ENCODE results near the gene CYB561D1. TPM values are rescaled to one million over a fixed set of nuclear protein-coding genes. Genes with fewer than 3 reads are reported as not detected.

Gene CYB561D1
- polyA plus RNA-seq, 1 donor (not counting 4 experiments of a cell fraction or from before 2014, with no cell fraction given) = 4.9 TPM

- Histone ChIP-seq H3K27ac (ENCODE audit: control insufficient read depth, insufficient read depth, low read length) (no peak overlapping the region), H3K27me3 (ENCODE audit: control insufficient read depth, extremely low read depth, insufficient read depth, low read length) (no peaks in the 10 kb centered on the region), H3K4me1 (ENCODE audit: control insufficient read depth, extremely low read depth, insufficient read depth, low read length) (peaks cover 9% of the 10 kb centered on the region), H3K4me3 (ENCODE audit: control insufficient read depth in 2 of 3, extremely low read depth in 1 of 3, insufficient read depth in 2 of 3, low read depth in 1 of 3, low read length in 3 of 3) (no peak overlapping the region), H3K9me3 (ENCODE audit: control insufficient read depth, low read depth, low read length) (no peaks in the 10 kb centered on the region), H3K36me3 (ENCODE audit: control insufficient read depth in 2 of 2, extremely low read depth in 1 of 2, insufficient read depth in 2 of 2, low read length in 2 of 2) (no peaks in the 10 kb centered on the region), H3K79me2 (ENCODE audit: control insufficient read depth, insufficient read depth, low read length) (peaks cover 9% of the 10 kb centered on the region), H4K20me1 (ENCODE audit: control insufficient read depth, extremely low read depth, insufficient read depth, low read length) (no peaks in the 10 kb centered on the region), H3K9me1 (ENCODE audit: control insufficient read depth, extremely low read depth, insufficient read depth, low read length) (no peaks in the 10 kb centered on the region), H2AFZ (ENCODE audit: control insufficient read depth, low read length) (no peak overlapping the region), H3K9ac (ENCODE audit: control insufficient read depth, extremely low read depth, insufficient read depth, low read length) (no peak overlapping the region), H3K4me2 (ENCODE audit: control insufficient read depth, extremely low read depth, insufficient read depth, low read depth, low read length) (no peak overlapping the region)
- dilution Hi-C loops (cut with MboI; ENCODE audit: extremely low pct_ligation_motif_present, low sequenced_read_pairs) = no loop called here
- DNase-seq (ENCODE audit: low read depth, low spot score) = no peak
- FAIRE-seq = no peak
- TF ChIP-seq, protein P1, sequence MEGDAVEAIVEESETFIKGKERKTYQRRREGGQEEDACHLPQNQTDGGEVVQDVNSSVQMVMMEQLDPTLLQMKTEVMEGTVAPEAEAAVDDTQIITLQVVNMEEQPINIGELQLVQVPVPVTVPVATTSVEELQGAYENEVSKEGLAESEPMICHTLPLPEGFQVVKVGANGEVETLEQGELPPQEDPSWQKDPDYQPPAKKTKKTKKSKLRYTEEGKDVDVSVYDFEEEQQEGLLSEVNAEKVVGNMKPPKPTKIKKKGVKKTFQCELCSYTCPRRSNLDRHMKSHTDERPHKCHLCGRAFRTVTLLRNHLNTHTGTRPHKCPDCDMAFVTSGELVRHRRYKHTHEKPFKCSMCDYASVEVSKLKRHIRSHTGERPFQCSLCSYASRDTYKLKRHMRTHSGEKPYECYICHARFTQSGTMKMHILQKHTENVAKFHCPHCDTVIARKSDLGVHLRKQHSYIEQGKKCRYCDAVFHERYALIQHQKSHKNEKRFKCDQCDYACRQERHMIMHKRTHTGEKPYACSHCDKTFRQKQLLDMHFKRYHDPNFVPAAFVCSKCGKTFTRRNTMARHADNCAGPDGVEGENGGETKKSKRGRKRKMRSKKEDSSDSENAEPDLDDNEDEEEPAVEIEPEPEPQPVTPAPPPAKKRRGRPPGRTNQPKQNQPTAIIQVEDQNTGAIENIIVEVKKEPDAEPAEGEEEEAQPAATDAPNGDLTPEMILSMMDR (optimal IDR thresholded peaks at IDR 0.05 in 1 of 3, IDR thresholded peaks at IDR 0.05 in 1 of 3, conservative IDR thresholded peaks at IDR 0.05 in 1 of 3; ENCODE audit: extremely low read depth in 1 of 3, insufficient read depth in 2 of 3, low read length in 3 of 3) = no peak
- TF ChIP-seq EZH2 (IDR thresholded peaks at IDR 0.05; ENCODE audit: low read length) = no peak
These were observed 48.8 kb downstream of the CYB561D1 start for GRCh38 chr1:109542657-109543056.

DNA sequence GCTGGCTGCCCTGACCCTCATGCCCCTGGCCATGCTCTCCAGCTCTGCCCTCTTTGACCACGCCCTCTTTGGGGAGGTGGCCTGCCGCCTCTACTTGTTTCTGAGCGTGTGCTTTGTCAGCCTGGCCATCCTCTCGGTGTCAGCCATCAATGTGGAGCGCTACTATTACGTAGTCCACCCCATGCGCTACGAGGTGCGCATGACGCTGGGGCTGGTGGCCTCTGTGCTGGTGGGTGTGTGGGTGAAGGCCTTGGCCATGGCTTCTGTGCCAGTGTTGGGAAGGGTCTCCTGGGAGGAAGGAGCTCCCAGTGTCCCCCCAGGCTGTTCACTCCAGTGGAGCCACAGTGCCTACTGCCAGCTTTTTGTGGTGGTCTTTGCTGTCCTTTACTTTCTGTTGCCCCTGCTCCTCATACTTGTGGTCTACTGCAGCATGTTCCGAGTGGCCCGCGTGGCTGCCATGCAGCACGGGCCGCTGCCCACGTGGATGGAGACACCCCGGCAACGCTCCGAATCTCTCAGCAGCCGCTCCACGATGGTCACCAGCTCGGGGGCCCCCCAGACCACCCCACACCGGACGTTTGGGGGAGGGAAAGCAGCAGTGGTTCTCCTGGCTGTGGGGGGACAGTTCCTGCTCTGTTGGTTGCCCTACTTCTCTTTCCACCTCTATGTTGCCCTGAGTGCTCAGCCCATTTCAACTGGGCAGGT lies 49.5 kb downstream of the CYB561D1 start:
- no peak for FAIRE-seq
- peaks cover 9% of the 10 kb centered on the region for H3K4me1 ChIP-seq (ENCODE audit: control insufficient read depth, extremely low read depth, insufficient read depth, low read length)
- dilution Hi-C loops (cut with MboI; ENCODE audit: extremely low pct_ligation_motif_present, low sequenced_read_pairs) = no loop called here

More for the DNA sequence above, 49.5 kb downstream of the CYB561D1 start:
- Histone ChIP-seq H3K27me3 (ENCODE audit: control insufficient read depth, extremely low read depth, insufficient read depth, low read length) (no peaks in the 10 kb centered on the region), H3K27ac (ENCODE audit: control insufficient read depth, insufficient read depth, low read length) (no peak overlapping the region), H3K4me2 (ENCODE audit: control insufficient read depth, extremely low read depth, insufficient read depth, low read depth, low read length) (no peak overlapping the region), H3K79me2 (ENCODE audit: control insufficient read depth, insufficient read depth, low read length) (peaks cover 16% of the 10 kb centered on the region), H4K20me1 (ENCODE audit: control insufficient read depth, extremely low read depth, insufficient read depth, low read length) (no peaks in the 10 kb centered on the region), H3K4me3 (ENCODE audit: control insufficient read depth in 2 of 3, extremely low read depth in 1 of 3, insufficient read depth in 2 of 3, low read depth in 1 of 3, low read length in 3 of 3) (no peak overlapping the region), H3K9me3 (ENCODE audit: control insufficient read depth, low read depth, low read length) (no peaks in the 10 kb centered on the region), H3K9me1 (ENCODE audit: control insufficient read depth, extremely low read depth, insufficient read depth, low read length) (no peaks in the 10 kb centered on the region), H3K36me3 (ENCODE audit: control insufficient read depth in 2 of 2, extremely low read depth in 1 of 2, insufficient read depth in 2 of 2, low read length in 2 of 2) (no peaks in the 10 kb centered on the region), H3K9ac (ENCODE audit: control insufficient read depth, extremely low read depth, insufficient read depth, low read length) (no peak overlapping the region), H2AFZ (ENCODE audit: control insufficient read depth, low read length) (no peak overlapping the region)
- TF ChIP-seq, protein P1 (optimal IDR thresholded peaks at IDR 0.05 in 1 of 3, IDR thresholded peaks at IDR 0.05 in 1 of 3, conservative IDR thresholded peaks at IDR 0.05 in 1 of 3; ENCODE audit: extremely low read depth in 1 of 3, insufficient read depth in 2 of 3, low read length in 3 of 3) = no peak
- no peak for TF ChIP-seq EZH2 (IDR thresholded peaks at IDR 0.05; ENCODE audit: low read length)
- no peak for DNase-seq (ENCODE audit: low read depth, low spot score)

Measured in keratinocyte (primary cell).